HG03175 (cell line): ENCODE results near the gene BCL2A1.
A peak's percentile ranks its signal among the peaks of the same experiment; 100 is the strongest.
"Not testable (repeated sequence)": the region's sequence is repeated elsewhere in the genome, so short reads cannot be mapped to it uniquely, and the experiment has no call there.

Source experiments
- ATAC-seq: cut with Tn5 transposase; IDR thresholded peaks from one replicate; pipeline ENCODE4 v1.9.1; 2021; ENCODE audit warnings: mild to moderate bottlenecking, moderate library complexity; ENCODE audit not compliant: unreplicated experiment

Gene BCL2A1

DNA sequence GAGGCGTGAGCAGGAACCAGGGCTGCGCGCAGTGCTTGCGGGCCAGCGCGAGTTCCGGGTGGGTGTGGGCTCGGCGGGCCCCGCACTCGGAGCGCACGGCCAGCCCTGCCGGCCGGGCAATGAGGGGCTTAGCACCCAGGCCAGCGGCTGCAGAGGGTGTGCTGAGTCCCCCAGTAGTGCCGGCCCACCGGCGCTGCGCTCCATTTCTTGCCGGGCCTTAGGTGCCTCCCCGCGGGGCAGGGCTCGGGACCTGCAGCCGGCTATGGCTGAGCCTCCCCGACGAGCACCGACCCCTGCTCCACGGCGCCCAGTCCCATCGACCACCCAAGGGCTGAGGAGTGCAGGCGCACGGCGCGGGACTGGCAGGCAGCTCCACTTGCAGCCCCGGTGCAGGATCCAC lies 44.9 kb downstream of the BCL2A1 start:
- ATAC-seq = not testable (repeated sequence)

DNA sequence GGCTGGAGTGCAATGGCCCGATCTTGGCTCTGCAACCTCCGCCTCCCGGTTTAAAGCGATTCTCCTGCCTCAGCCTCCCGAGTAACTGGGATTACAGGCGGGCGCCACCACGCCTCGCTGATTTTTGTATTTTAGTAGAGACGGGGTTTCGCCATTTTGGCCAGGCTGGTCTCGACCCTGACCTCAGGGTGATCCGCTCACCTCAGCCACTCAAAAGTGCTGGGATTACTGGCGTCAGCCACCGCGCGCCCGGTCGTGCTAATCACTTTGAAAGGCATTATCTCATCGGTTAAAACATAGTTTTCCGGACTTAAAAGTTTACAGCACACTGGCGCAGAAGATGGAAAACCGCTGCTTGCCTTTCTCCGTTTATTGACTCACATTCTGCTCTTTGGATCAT lies 46.6 kb downstream of the BCL2A1 start:
- no peak for ATAC-seq

DNA sequence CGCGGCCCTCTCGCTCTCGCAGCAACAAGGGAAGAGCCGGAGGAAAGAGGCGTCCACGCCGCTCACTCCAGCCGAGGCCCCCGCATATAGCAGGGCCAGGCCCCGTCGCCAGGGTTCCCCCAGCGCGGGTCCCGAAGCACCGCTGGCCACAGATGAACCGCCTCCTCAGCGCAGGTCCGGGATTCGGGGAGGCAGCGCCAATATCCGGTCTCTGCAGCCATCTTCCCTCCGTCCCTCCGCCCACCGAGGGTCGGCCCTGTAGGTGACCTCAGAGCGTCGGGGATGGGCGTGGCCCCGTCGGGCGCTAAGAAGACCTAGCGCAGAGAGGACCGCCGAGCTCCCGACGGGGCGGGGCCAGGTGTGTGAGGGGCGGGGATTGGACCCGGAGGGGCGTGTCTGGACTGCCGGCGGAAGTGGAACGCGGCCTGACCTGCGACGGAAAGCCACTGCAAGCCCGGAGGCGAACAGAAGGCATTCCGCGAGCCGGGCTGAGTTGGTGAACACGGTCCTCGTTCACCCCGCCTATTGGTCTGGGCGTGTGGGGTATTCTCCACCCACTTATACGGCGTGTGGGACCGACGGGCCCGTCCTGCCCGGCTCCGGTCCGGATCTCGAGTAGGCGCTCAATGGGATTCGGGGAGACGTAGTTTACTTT lies 47.4 kb downstream of the BCL2A1 start:
- ATAC-seq = peak; percentile 96

DNA sequence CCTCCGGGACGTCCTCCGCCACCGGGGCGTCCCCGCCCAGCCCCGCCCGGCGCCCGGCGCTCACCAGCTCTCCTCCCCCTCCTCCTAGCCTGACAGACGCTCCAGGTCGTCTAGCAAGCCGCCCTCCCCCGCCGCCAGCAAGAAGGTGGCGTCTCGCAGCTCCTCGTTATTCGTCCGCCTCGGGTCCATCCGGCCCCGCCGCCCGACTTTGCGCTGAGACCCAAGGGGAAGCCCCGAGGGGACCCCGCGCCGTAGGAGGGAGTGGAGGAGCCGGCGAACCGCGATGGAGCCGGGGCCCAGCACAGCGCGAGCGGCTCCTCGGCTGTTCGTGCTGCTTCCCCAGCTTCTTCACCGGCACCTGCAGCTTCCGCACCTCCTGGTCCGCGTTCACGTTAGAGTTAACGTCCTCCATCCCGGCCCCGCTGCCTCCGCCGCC lies 47.9 kb downstream of the BCL2A1 start:
- ATAC-seq = peak; percentile 39

DNA sequence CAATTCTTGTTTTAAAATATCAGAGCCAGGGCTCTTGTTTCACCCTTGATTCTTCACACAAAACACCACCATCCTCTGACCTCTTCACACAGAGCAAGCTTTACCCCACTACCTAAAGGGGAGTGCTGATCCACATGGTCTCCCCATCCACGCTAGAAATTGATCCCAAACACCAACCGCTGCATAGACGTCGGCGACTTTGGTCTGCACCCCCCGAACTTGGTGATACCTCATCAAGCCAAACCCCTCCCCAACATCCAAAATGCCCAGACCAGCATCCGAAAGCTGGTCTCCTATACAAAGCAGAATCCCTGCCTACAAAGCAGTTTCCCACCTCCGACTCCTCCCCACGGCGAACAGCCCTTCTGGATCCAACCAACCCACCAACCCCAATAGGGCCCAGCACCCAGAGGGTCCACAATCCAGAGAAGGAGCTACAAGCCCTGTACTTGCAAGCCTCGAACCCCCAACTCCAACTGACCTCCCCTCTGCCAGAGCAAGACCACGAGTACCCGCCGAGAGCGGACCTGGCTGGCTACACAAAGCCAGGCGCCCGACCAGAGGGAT lies 48.4 kb downstream of the BCL2A1 start:
- no peak for ATAC-seq

DNA sequence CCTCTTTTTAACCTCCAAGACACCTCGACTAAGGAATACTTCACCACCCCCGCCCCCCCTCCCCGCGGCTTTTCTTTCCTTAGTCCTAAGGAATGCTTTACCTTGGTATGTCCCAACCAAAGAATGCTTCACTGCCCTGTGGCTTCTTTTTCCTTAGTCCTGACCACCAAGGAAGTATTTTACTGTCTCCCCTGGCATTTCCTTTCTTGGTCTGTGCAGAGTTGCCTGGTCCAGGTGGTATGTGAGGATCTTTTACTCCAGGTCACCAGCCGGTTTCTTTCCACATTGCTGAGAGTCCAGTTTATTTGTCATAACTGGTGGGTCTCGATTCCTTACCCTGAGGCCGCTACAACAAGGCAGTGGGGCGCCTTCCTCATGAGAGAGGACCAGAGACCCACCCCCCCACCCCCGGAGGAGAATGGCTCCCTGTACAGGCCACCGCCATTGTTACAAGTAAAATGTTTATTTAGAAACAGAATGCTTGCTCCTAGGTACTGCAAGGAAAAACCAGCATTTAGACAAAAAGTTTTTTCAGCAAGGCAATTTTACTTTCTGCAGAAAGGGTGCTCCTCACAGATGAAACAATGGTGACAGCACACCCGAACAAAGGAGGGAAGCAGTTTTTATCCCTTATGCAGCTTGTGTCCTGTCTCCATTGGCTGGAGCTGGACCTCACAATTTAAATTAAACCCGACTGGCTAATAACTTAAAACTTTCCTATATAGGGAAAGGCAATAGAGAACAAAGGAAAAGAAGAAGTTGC lies 51.1 kb downstream of the BCL2A1 start:
- no peak for ATAC-seq

DNA sequence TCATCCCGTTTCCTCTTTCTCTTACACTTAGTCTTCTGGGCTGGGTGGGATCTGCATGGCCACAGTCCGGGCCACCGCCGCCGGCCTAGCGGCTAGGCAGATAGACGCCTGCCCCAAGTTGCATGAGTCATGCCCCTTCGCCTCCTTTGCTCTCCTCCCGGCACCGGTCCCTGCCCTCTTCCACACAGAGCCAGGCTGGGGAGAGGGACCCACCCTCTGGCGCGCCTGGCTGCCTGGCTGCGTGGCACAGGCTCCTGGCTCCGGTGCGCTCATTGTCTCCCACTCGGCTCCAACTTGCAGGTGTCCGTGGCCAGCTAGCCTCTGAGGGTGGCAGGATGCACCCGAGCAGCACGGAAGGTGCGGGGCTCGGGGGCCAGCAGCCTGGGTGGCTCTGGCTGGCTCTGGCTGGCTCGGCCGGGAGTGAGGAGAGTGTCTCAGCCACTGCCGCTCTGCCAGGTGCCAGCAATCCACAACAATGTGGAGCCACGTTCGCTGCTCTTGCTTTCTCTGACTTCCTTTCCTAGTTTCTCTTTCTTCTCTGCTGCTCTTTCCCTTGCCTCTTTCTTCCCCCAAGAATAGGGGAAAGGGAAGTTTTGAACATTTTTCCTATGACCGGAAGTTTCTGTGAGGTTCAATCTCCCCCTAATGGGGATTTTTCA lies 51.8 kb downstream of the BCL2A1 start:
- no peak for ATAC-seq

DNA sequence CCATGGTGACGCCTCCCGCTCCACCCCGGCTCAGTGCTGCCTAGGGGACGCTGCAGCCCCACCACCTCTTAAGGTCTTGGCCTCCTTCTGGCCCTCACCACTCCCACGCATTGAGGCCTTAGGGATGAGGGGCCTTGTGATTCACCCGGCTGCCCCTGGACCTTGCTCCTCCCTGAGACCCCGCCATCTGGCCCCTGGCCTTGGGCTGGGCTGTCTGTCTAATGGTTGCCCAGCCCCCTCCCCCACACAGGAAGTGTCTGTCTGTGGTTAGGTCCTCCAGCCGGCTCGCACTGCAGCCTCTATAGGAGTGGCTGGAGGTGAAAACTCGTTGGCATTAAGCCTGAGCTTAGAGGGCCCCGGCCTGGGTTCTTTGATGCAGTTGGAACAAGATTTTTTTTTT lies 52.7 kb downstream of the BCL2A1 start:
- no peak for ATAC-seq

DNA sequence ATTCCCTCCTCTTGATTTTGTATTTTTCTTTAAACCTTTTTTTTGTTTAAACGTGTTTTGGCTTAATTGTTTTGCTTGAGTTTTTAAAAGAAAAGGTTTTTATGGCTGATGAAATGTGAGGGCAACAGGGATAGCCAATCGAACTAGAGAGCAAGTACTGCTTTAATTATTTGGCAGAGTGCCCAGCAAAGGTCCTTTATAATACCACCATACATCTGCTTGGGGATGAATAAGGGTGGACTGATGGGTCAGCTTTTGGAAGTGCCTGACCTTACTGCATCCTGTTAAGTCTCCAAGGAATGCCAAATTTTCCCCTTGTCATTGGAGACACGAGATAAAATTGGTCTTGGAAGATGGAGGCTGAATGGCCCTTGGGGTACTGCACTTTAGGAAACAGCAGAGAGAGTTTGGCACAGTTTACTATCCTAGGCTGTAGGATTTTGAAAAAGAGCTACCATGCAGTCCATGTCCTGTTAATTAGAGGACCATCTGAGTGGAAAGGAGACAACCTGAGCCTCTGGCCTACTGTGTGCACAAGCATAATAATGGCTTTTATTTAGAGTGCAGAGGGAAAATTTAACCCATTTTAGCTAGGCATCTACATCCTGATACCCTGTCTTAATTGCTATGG lies 54.4 kb downstream of the BCL2A1 start:
- no peak for ATAC-seq

DNA sequence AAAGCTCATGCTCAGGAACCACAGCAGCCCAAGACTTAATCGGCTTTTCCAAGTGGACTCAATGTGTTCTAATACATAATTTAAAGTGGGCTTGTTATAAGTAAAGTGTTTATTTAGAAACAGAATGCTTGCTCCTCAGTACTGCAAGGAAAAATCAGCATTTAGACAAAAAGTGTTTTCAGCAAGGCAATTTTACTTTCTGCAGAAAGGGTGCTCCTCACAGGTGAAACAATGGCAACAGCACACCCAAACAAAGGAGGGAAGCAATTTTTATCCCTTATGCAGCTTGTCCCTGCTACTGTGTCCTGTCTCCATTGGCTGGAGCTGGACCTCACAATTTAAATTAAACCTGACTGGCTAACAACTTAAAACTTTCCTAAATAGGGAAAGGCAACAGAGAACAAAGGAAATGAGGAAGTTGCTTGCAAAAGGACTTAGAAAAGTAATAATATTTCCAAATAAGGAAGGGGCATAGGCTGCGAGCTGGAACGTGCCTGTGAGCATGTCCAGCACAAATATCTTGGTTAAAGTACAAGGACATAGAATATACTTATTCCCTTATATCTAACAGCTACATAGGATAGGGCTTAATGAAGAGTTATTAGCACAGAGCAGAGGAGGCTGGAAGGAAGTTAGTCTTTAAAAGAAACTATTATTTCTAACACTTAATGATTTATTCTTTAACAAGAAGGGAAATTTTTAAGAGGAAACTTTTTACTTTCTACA lies 55.1 kb downstream of the BCL2A1 start:
- not testable (repeated sequence) for ATAC-seq

DNA sequence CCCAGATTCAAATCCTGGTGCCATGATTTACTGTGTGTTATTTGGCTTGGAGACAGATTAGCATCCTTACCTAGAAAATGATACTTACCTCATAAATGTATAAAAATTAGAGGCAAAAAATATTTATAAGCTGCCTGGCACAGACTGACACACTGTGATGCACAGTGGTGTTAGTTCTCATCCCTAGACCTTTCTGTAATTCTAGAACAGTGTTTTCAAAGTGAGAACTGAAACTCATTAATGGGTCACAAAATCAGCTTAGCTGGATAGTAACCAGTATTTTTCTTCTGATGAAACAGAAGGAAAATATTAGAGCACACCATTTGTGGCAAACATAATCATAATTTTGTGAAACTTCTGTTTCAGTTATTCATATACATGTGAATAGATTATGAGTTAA lies 56.3 kb downstream of the BCL2A1 start:
- no peak for ATAC-seq
